Measurements from ENCODE around the gene PPARG.

GRCh38 chr3:12381199-12381598, 92.3 kb downstream of the PPARG start:
- TF ChIP-seq AFF4 (CRISPR knock-in tag; IDR thresholded peaks at IDR 0.05; ENCODE audit: borderline replicate concordance) (no peak), CTCF (IDR thresholded peaks at IDR 0.05) (no peak), NFYB (CRISPR knock-in tag; conservative IDR thresholded peaks at IDR 0.05; ENCODE audit: low read depth) (no peak)
